HCT116 (cell line): ENCODE results near the gene EGFLAM. TPM values are rescaled to one million over a fixed set of nuclear protein-coding genes. Genes with fewer than 3 reads are reported as not detected.

ENCODE experiments used
- ATAC-seq: fragments of 200-7000 bp; cut with Tn5 transposase; 2 replicates; pipeline ENCODE4 v1.9.1; 2020; ENCODE audit warnings: mild to moderate bottlenecking, moderate library complexity
- BruUV-seq: library from RNA; stranded (reverse); fragments of 400-500 nt; replicated peaks from 2 replicates; lab custom pipeline; 2021; lab: Mats Ljungman, UMichigan
- CTCF ChIA-PET: fragments of 300-600 bp; sonication (Branson Sonifier 250); formaldehyde crosslinking; loops from one replicate; lab custom pipeline; 2021; ENCODE audit warnings: antibody characterized with exemption; lab: Charles Lee
- POLR2A ChIA-PET: fragments of 300-600, 350-600 bp; sonication (Branson Sonifier 250); formaldehyde crosslinking; loops from one replicate; lab custom pipeline; 2021; ENCODE audit warnings: antibody characterized with exemption; lab: Charles Lee
- RAD21 ChIA-PET, 2 experiments: fragments of 300-600 bp; sonication (Branson Sonifier 250); formaldehyde crosslinking; loops; one replicate each; lab custom pipeline; 2023; ENCODE audit warnings: low total read pairs in 2 of 2; ENCODE audit not compliant: uncharacterized antibody in 2 of 2, unreplicated experiment in 2 of 2, low non-redundant PET in 1 of 2; lab: Charles Lee
- DNase-seq: peaks from one replicate; pipeline ENCODE4 v3.0.0-alpha.2; 2010; ENCODE audit warnings: low read depth, low spot score
- H2AFZ ChIP-seq: fragments of 200-600 bp; shearing (Covaris generic), sonication (generic); 2 replicates; pipeline ENCODE4 v1.6.1; 2017; ENCODE audit warnings: low read depth, mixed run types, mixed read lengths, antibody characterized with exemption, low read length; ENCODE audit not compliant: poor library complexity, severe bottlenecking
- H3K27ac ChIP-seq: 2 replicates; pipeline ENCODE4 v1.5.1; 2012; ENCODE audit warnings: low read depth, low read length
- H3K27me3 ChIP-seq: fragments of 200-600 bp; sonication (generic); 2 replicates; pipeline ENCODE4 v1.6.1; 2016; ENCODE audit warnings: mixed run types, low read length, mixed read lengths; ENCODE audit not compliant: insufficient read depth
- H3K36me3 ChIP-seq, 2 experiments: fragments of 200-500 bp in 1 of 2; fragments of 200-600 bp in 1 of 2; sonication (Bioruptor generic) in 1 of 2; sonication (generic) in 1 of 2; 2 replicates each; pipeline versions ENCODE4 v1.5.1 to v1.6.1; 2014 to 2016; ENCODE audit warnings: low read length in 2 of 2, inconsistent platforms in 1 of 2, mixed read lengths in 1 of 2, mixed run types in 1 of 2; ENCODE audit not compliant: insufficient read depth in 2 of 2, control insufficient read depth in 1 of 2
- H3K4me1 ChIP-seq, 2 experiments: fragments of 200-600 bp in 1 of 2; sonication (generic) in 1 of 2; 2 replicates each; pipeline versions ENCODE4 v1.5.1 to v1.6.1; 2012 to 2017; ENCODE audit warnings: low read length in 2 of 2, inconsistent platforms in 1 of 2, mild to moderate bottlenecking in 1 of 2, mixed read lengths in 1 of 2, mixed run types in 1 of 2, moderate library complexity in 1 of 2; ENCODE audit not compliant: insufficient read depth in 2 of 2, control insufficient read depth in 1 of 2
- H3K4me2 ChIP-seq: fragments of 200-600 bp; sonication (generic); 2 replicates; pipeline ENCODE4 v1.6.1; 2017; ENCODE audit warnings: mixed run types, low read length, mixed read lengths
- H3K4me3 ChIP-seq, 2 experiments: fragments of 200-600 bp in 1 of 2; sonication (generic) in 1 of 2; replicated peaks in 1 of 2; 2 replicates each; pipeline ENCODE4 v1.5.1; 2011 to 2016; ENCODE audit warnings: low read length in 2 of 2, control low read depth in 1 of 2, low read depth in 1 of 2, mild to moderate bottlenecking in 1 of 2, mixed read lengths in 1 of 2, mixed run types in 1 of 2
- H3K79me2 ChIP-seq: fragments of 200-600 bp; sonication (generic); 2 replicates; pipeline ENCODE4 v1.6.1; 2017; ENCODE audit warnings: mild to moderate bottlenecking, mixed run types, low read length, moderate library complexity, mixed read lengths; ENCODE audit not compliant: insufficient read depth
- H3K9ac ChIP-seq: fragments of 200-600 bp; sonication (generic); 2 replicates; pipeline ENCODE4 v1.6.1; 2016; ENCODE audit warnings: low read length, mixed read lengths
- H3K9me2 ChIP-seq: fragments of 200-600 bp; sonication (generic), shearing (Covaris generic); 2 replicates; pipeline ENCODE4 v1.6.1; 2017; ENCODE audit warnings: mixed run types, mild to moderate bottlenecking, moderate library complexity; ENCODE audit not compliant: insufficient read depth
- H3K9me3 ChIP-seq, 2 experiments: fragments of 200-500 bp in 1 of 2; fragments of 200-600 bp in 1 of 2; sonication (Bioruptor generic) in 1 of 2; sonication (generic) in 1 of 2; 2 replicates each; pipeline ENCODE4 v1.6.1; 2014 to 2017; ENCODE audit warnings: low read length in 2 of 2, mixed read lengths in 2 of 2, inconsistent platforms in 1 of 2, low read depth in 1 of 2, mild to moderate bottlenecking in 1 of 2, mixed run types in 1 of 2, moderate library complexity in 1 of 2; ENCODE audit not compliant: control insufficient read depth in 1 of 2, insufficient read depth in 1 of 2
- H4K20me1 ChIP-seq: fragments of 200-600 bp; sonication (generic), shearing (Covaris generic); 2 replicates; pipeline ENCODE4 v1.6.1; 2017; ENCODE audit warnings: mixed run types, mild to moderate bottlenecking, moderate library complexity; ENCODE audit not compliant: insufficient read depth
- FOSL1 ChIP-seq: IDR thresholded peaks from 2 replicates; pipeline ENCODE4 v1.6.1; 2012; ENCODE audit warnings: low read depth
- POLR2AphosphoS5 ChIP-seq: IDR thresholded peaks from 2 replicates; pipeline ENCODE4 v1.6.1; 2011; ENCODE audit warnings: mild to moderate bottlenecking, low read depth, low read length, moderate library complexity
- SRF ChIP-seq: IDR thresholded peaks from 2 replicates; pipeline ENCODE4 v1.6.1; 2012; ENCODE audit warnings: low read depth
- ZNF274 ChIP-seq: fragments of 200-500 bp; sonication (Bioruptor generic); IDR thresholded peaks from 2 replicates; pipeline ENCODE4 v1.6.1; 2014; ENCODE audit warnings: mild to moderate bottlenecking, low read depth, low read length, inconsistent platforms
- intact Hi-C: fragments of 100-400 bp; cut with micrococcal nuclease; formaldehyde crosslinking; loops from 2 replicates; pipeline ENCODE4 v1.10.0; 2022
- total RNA-seq: library from RNA; stranded (reverse); gene quantifications from one replicate; pipeline ENCODE4 v1.2.1, GENCODE V29; 2021; ENCODE audit not compliant: unreplicated experiment
- TF ChIP-seq, protein P1 (sequence below): IDR thresholded peaks from 2 replicates; pipeline ENCODE4 v1.6.1; 2012
- TF ChIP-seq, protein P2 (sequence below): IDR thresholded peaks from 2 replicates; pipeline ENCODE4 v1.6.1; 2011; ENCODE audit warnings: mild to moderate bottlenecking, low read length, moderate library complexity; ENCODE audit not compliant: insufficient replicate concordance; ENCODE audit errors: extremely low read depth

The EGFLAM gene
- total RNA-seq, 1 experiment from 2014 or later: not detected

DNA sequence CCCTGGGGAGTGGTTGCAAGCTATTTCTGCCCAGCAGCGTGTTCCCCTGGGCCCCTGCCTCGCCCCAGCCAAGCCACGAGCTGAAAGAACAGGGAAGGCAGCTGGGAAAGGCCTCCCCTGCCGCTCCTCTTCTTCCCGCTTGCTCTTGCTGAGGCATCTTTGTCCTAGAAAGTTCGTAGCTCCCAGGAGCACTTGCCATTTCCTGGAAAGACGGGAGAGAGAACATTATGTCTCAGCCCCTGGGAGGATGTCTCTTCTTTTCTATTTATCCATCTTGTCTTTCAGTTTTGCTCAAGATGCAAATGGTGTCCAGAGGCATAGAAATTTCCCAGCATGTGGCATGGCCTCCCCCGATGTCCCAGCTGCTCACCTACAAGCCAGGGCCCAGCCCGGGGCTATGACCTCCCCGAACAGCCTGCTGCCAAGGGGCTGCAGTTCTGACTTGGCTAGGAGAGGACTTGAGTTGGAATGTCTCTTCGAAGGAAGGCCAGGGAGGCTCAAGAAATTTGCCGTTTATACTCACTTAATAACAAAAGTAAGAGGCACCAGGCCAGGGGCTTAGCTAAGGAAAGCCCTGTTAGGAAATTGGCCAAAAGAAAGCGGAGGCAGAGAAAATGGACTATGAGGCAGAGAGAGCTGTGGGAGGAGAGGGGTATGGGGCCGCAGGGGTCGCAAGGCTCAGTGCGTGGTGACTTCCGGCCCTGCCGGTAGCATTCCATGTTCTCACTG is 210.8 kb downstream of the EGFLAM start (continued):
- TF ChIP-seq POLR2AphosphoS5: no peak
- TF ChIP-seq FOSL1: no peak
- TF ChIP-seq, protein P1, sequence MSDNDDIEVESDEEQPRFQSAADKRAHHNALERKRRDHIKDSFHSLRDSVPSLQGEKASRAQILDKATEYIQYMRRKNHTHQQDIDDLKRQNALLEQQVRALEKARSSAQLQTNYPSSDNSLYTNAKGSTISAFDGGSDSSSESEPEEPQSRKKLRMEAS: no peak

DNA sequence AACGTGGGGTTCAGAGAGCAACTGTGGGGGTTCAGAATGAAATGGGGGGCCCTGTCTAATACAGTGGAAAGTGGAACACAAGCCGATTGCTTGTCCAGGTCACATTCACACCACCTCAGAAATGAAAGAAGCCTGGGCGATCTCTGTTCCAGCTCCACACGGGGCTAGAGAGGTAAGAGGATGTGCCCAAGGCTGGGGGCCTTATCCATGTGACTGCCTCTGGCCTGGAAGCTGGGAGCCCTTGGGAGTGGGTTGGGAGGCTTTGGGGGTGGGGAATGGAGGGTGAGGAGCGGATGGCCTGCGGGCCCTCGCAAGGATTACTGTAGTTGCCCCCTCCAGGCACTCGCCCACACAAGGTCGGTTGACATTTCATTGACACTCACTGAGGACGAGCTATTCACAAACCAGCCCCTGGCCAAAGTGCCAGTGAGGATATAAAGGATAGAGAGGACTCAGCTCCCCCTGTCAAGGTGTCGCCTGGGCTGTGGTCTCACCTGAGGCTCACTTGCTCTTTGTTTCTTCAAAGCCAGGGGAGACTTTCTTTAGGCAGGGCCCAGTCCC is 211.4 kb downstream of the EGFLAM start:
- H3K4me3 ChIP-seq: no peak overlapping the region
- CTCF ChIA-PET: no interaction called here
- no peak for ATAC-seq

More for the DNA sequence above, 211.4 kb downstream of the EGFLAM start:
- no peak overlapping the region for H3K9ac ChIP-seq
- no peaks in the 10 kb centered on the region for H3K36me3 ChIP-seq
- BruUV-seq: no TSS peak
- H3K79me2 ChIP-seq: no peaks in the 10 kb centered on the region
- no peak for DNase-seq
- no peak overlapping the region for H3K4me2 ChIP-seq
- no peaks in the 10 kb centered on the region for H3K9me2 ChIP-seq
- H3K27ac ChIP-seq: no peak overlapping the region
- intact Hi-C loops: no loop called here
- H2AFZ ChIP-seq: no peak overlapping the region
- no peaks in the 10 kb centered on the region for H4K20me1 ChIP-seq
- ChIA-PET RAD21 (no interaction called here), POLR2A (no interaction called here)
- no peak for TF ChIP-seq SRF
- no peak for TF ChIP-seq ZNF274
- TF ChIP-seq, protein P2, sequence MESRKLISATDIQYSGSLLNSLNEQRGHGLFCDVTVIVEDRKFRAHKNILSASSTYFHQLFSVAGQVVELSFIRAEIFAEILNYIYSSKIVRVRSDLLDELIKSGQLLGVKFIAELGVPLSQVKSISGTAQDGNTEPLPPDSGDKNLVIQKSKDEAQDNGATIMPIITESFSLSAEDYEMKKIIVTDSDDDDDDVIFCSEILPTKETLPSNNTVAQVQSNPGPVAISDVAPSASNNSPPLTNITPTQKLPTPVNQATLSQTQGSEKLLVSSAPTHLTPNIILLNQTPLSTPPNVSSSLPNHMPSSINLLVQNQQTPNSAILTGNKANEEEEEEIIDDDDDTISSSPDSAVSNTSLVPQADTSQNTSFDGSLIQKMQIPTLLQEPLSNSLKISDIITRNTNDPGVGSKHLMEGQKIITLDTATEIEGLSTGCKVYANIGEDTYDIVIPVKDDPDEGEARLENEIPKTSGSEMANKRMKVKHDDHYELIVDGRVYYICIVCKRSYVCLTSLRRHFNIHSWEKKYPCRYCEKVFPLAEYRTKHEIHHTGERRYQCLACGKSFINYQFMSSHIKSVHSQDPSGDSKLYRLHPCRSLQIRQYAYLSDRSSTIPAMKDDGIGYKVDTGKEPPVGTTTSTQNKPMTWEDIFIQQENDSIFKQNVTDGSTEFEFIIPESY: no peak
- H3K4me1 ChIP-seq: peaks cover 5 to 41% of the 10 kb centered on the region in 2 experiments; a peak in 3 of 4 replicates
- no peaks in the 10 kb centered on the region for H3K27me3 ChIP-seq
- no peaks in the 10 kb centered on the region for H3K9me3 ChIP-seq
